ENCODE results near the gene ROMO1. TPM values are rescaled to one million over a fixed set of nuclear protein-coding genes. Genes with fewer than 3 reads are reported as not detected.
"Not testable (repeated sequence)": the region's sequence is repeated elsewhere in the genome, so short reads cannot be mapped to it uniquely, and the experiment has no call there.

The ROMO1 gene
- total RNA-seq, 1 donor from 2014 or later = 248 TPM

- Histone ChIP-seq H3K27ac (no peak overlapping the region), H3K27me3 (no peaks in the 10 kb centered on the region), H3K4me3 (no peak overlapping the region), H3K9me3 (no peaks in the 10 kb centered on the region), H3K36me3 (peaks cover 5 to 99% of the 10 kb centered on the region in 2 donors), H3K4me1 (peaks cover 33% of the 10 kb centered on the region)
- no peak for DNase-seq (ENCODE audit: extremely low spot score in 2 of 2)
- no peak for TF ChIP-seq CTCF (IDR thresholded peaks at IDR 0.05)
- TF ChIP-seq POLR2AphosphoS5 (IDR thresholded peaks at IDR 0.05; ENCODE audit: insufficient read depth in 1 of 2, low read depth in 1 of 2) = no peak
- TF ChIP-seq POLR2A (IDR thresholded peaks at IDR 0.05) = no peak
- intact Hi-C loops (cut with DNase I) = no loop called here
Observed at GRCh38 chr20:35715652-35716051, 16.4 kb downstream of the ROMO1 start.

GRCh38 chr20:35716330-35716729, 17.1 kb downstream of the ROMO1 start:
- H3K27ac ChIP-seq = no peak overlapping the region
- no peak for DNase-seq (ENCODE audit: extremely low spot score in 2 of 2)
- intact Hi-C loops (cut with DNase I) = no loop called here
- H3K36me3 ChIP-seq = peaks cover 5 to 99% of the 10 kb centered on the region in 2 donors
- TF ChIP-seq POLR2A (IDR thresholded peaks at IDR 0.05) (no peak), CTCF (IDR thresholded peaks at IDR 0.05) (no peak), POLR2AphosphoS5 (IDR thresholded peaks at IDR 0.05; ENCODE audit: insufficient read depth in 1 of 2, low read depth in 1 of 2) (no peak)
- no peaks in the 10 kb centered on the region for H3K9me3 ChIP-seq
- H3K4me3 ChIP-seq = no peak overlapping the region
- peaks cover 30% of the 10 kb centered on the region for H3K4me1 ChIP-seq
- H3K27me3 ChIP-seq = no peaks in the 10 kb centered on the region

GRCh38 chr20:35718321-35718720, 19.1 kb downstream of the ROMO1 start:
- H3K4me3 ChIP-seq; intact Hi-C loops (cut with DNase I); DNase-seq (ENCODE audit: extremely low spot score in 2 of 2); H3K9me3 ChIP-seq; H3K27me3 ChIP-seq; H3K27ac ChIP-seq: not testable (repeated sequence)
- H3K36me3 ChIP-seq = peaks cover 7 to 97% of the 10 kb centered on the region in 2 donors
- H3K4me1 ChIP-seq = peaks cover 40% of the 10 kb centered on the region

GRCh38 chr20:35718972-35719635, 19.9 kb downstream of the ROMO1 start:
- Histone ChIP-seq H3K27ac (no peak overlapping the region), H3K4me3 (no peak overlapping the region), H3K27me3 (no peaks in the 10 kb centered on the region), H3K9me3 (no peaks in the 10 kb centered on the region), H3K4me1 (peaks cover 41% of the 10 kb centered on the region), H3K36me3 (peaks cover 9 to 97% of the 10 kb centered on the region in 2 donors)
- no peak for DNase-seq (ENCODE audit: extremely low spot score in 2 of 2)
- no peak for TF ChIP-seq POLR2AphosphoS5 (IDR thresholded peaks at IDR 0.05; ENCODE audit: insufficient read depth in 1 of 2, low read depth in 1 of 2)
- TF ChIP-seq POLR2A (IDR thresholded peaks at IDR 0.05) = no peak
- no peak for TF ChIP-seq CTCF (IDR thresholded peaks at IDR 0.05)
- intact Hi-C loops (cut with DNase I) = no loop called here

GRCh38 chr20:35719717-35720116, 20.5 kb downstream of the ROMO1 start:
- H3K4me1 ChIP-seq = peaks cover 37% of the 10 kb centered on the region
- no peak overlapping the region for H3K4me3 ChIP-seq
- H3K9me3 ChIP-seq = no peaks in the 10 kb centered on the region
- H3K27ac ChIP-seq = no peak overlapping the region
- peaks cover 9 to 97% of the 10 kb centered on the region in 2 donors for H3K36me3 ChIP-seq
- intact Hi-C loops (cut with DNase I) = no loop called here
- no peak for TF ChIP-seq CTCF (IDR thresholded peaks at IDR 0.05)
- TF ChIP-seq POLR2AphosphoS5 (IDR thresholded peaks at IDR 0.05; ENCODE audit: insufficient read depth in 1 of 2, low read depth in 1 of 2) = no peak
- TF ChIP-seq POLR2A (IDR thresholded peaks at IDR 0.05) = no peak
- no peaks in the 10 kb centered on the region for H3K27me3 ChIP-seq
- no peak for DNase-seq (ENCODE audit: extremely low spot score in 2 of 2)

All from vagina (tissue), 2 donors.